Activated CD4-positive, alpha-beta T cell treated with anti-CD3 and anti-CD28 coated beads, Interleukin-2, Interleukin-6, amounts not matched to agents 100 ng/mL and 50 ng/mL, durations not matched to agents 16 hours and 8 hours (primary cell): ENCODE results near the gene MAB21L3.

Experiments used
- DNase-seq: peaks from one replicate; pipeline ENCODE4 v3.0.0-alpha.2; 2020

The MAB21L3 gene

DNA sequence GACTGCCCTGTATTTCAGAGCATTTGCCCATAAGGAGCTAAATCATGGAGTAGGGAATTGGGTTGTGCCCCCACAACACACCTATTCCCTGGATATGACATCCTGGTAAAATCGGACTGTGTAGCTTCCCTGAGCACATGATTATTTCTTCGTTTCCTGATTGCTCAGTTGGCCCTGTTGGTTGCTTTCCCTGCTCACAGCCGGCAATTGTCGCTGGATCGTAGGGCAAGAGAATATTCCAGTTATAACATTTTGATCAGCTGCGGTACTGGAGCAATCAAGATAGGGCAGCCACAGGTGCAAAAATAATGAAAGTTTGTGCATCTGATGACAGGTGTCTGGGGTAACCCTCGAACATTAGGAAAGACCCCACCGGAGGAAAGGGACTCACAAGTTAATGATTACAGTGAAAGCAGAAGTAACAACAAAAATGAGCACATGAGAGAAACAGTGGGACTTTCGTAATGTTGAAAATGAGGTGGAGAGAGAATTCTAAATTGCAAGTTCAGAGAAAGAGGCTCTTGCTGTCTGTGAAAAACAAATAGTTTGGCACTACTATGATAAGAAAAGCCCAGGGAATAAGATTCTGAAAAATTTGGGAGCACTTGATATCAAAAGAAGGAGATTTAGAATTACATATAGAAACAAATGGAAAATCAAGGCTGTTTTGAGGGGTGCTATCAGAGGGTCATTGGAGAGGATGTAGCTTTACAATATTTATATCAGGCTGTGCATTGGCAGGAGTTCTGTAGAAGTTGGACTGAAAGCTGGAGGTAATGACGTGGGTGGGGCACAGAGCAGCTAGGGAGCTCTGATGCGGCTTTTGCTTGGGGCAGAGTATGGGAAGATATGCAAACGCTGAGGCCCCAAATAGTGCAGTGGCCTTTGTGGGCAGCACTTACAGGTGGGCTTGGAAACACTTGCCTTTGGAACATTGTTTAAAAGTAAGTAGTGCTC is at the start of gene MAB21L3:
Gene MAB21L3, plus strand, starts transcription at position 833 of the 957 bp plus-strand sequence. CDS start 1,217 bp downstream, outside the sequence.
- DNase-seq: no peak

- DNase-seq: no peak
Measured at GRCh38 chr1:116062201-116062600, 49.0 kb upstream of the MAB21L3 start.

- no peak for DNase-seq
Measured at GRCh38 chr1:116064616-116065015, 46.6 kb upstream of the MAB21L3 start.

DNA sequence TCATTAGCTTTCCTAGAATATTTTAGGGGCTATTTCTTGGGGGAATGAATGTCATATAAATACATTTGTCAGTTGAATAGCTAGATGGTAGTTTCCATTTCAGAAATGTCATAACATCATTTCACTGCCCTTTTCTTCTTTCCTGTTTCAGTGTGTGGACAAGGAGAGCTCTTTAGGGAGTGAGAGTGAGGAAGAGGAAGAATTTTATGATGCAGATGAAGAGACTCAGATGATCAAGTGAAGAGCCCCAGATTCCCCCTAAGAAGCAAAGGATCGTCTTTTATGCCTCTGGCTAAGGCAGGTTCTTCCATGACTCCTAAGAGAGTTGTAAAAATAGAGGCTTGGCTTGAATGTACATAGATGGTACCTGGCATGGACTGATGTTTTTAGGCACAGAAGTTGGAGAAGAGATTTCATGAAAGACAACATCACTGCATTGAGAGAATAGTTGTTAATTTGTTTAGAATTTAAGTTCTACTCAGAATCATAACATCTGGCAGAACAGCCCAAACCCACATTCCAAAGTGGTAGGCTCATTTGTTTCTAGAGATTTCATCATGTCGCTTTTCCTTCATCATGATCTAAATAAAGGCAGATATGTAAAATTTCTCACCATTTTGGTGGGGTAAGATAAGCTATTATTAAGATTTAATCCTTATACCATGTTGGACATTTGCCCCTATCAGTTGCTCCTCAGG is 44.2 kb upstream of the MAB21L3 start:
- no peak for DNase-seq

DNA sequence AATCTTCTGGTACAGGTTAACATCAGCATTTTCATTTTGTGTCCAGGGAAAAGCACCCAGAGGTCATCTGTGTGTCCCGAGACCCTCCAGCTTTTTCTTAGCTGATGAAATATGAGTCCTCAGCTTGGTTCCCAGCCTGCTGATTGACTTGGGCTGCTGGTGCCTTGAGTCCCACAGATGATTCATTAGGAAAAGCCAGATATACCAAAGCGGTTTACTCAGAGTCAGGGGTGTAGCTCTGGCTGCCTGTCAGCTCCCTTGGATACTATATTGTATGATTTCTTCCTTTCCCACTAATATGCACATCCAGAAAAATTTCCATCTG is 43.7 kb upstream of the MAB21L3 start:
- DNase-seq: no peak

- DNase-seq: no peak
Measured at GRCh38 chr1:116075575-116075974, 35.6 kb upstream of the MAB21L3 start.

DNA sequence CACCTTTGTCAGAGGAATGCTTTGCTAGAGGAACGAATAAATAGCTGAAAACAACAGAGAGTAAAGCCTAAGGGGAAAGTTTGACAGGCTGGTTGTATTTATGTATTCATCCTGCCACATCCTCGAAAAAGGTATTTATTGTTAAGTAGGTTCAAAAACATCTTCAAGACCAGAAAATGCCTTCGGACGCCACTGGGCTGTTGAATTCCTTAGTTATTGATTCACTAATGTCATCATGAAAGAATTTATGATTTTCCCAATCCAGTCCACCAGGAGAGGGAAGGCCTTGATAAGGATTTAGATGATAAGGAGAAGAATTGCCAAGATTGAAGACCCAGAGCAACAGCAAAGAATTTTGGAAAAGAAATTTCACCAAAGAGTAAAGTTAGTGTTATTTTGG is 35.2 kb upstream of the MAB21L3 start:
- no peak for DNase-seq

DNA sequence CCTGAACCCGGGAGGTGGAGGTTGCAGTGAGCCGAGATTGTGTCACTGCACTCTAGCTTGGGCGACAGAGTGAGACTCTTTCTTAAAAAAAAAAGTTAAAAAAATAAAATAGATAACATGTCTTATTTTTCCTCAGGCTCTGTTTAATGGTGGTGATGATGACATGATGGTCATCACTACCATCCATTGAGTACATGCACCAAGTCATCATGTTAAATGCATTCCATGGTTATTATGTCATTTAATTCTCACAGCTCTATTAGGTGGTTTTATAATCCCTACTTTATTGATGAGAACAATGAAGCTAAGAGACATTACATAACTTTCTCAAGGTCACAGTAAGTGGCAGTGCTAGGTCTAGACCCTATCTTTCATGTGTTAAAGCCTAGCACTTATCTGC is 34.4 kb upstream of the MAB21L3 start:
- DNase-seq: no peak

- no peak for DNase-seq
Measured at GRCh38 chr1:116078699-116079223, 32.4 kb upstream of the MAB21L3 start.

GRCh38 chr1:116087628-116088027 is 23.6 kb upstream of the MAB21L3 start:
- DNase-seq: no peak

DNA sequence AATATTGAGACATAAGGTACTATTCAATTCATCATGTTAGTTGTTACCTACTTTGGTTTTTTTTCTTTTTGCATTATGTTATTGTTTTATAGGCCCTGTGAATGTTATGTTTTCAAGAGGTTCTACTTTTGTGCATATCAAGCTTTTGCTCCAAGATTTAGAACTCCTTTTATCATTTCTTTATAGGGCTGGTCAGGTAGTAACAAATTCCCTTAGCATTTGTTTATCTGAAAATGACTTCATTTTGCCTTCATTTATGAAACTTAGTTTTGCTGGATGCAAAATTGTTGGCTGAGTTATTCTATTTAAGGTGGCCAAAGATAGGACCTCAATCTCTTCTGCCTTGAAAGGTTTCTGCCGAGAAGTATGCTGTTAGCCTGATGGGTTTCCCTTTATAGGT is 21.3 kb upstream of the MAB21L3 start:
- no peak for DNase-seq

DNA sequence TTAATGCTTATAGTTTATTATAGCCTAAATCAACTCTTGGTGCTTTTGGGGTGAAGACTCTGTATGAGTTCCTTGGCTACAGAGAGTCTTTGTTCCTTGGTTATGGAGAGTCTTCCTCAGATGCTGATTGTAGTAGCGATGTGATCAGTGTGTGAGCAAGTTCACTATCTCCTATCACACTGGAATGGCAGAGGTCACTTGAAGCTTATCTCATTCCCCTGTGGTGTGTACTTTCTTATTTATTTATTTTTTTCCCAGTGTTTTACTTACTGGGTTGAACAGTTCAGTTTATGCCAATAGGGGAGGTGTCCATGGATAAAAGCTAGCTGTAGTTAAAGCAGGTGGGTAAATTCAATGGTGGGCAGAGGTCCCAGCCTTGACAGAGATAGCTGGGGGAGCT is 20.1 kb upstream of the MAB21L3 start:
- DNase-seq: no peak

GRCh38 chr1:116092752-116093489 is 18.3 kb upstream of the MAB21L3 start:
- no peak for DNase-seq

DNA sequence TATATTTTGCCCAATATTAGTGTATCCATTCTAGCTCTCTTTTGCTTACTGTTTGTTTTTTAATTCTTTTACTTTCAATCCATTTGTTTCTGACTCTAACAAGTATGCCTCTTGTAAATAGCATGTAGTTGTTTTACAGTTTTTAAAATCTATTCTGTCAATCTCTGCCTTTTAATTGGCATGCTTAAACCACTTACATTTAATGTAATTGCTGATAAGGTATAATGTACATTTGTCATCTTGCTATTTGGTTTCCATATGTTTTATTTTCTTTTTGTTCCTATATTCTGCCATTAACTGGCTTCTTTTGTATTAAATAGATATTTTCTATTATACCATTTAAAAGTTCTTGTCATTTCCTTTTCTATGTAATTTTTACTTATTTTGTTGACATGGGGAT is 16.2 kb upstream of the MAB21L3 start:
- no peak for DNase-seq

DNA sequence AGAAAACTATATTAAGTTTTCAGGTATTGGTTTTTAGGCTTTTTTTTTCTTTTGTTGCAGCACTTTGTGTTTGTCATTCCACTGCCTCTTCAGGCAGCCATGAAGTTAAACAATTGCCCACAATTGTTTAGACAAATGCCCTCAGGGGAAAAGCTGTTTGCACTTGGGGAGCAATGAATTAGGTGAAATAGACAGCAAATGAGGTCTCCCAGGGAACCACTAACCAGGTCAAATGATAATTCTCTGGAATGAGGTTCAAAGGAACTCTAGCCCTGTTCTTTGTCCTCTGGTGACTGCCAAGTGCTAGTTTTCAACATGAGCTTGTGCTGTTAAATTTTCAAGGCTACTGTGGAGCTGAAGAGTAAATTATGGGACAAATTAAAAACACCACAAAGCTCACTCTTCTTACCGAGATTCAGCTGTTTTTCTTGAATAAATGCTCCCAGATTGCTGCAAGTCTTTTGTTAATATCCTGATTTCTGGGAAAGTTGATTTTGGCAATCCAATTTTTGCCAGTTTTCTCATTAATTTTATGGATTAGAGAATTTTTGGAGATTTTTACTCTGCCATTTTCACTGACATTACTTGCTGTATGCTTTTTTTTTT is 15.1 kb upstream of the MAB21L3 start:
- no peak for DNase-seq

DNA sequence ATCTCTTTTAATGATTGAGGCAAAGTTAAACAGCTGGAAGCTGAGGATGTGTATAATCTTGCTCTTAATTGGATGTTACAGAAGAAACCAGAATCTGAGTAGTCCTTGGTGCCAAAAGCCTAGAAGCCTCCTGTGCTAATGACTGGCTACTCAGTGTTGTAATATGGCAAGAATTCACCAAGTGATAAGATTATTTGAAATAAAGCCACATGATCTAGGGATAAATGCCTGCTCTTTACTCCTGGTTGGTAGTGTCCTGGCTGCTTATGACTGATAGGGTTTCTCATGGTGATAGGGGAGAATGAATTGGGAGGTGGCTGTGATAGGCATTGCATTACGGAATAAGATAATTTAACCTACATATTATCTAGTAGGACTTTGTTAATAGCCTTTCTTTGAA is 13.6 kb upstream of the MAB21L3 start:
- DNase-seq: no peak

DNA sequence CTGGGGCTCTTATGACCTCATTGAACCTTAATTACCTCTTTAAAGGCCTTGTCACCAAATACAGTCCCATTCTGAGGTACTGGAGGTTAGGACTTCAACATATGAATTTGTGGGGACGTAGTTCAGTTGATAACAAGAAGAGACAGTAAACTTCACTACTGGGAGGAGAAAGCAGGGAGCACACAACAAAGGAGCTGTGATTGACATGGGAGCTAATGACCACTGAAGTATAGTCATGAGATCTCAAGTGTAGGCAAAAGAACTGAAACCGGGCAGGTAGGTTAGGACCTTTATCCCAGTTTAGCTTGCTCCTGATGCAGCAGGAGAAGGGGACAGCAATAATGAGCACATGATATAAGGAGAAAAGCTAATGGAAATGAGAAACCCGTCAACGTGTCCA is 11.8 kb upstream of the MAB21L3 start:
- no peak for DNase-seq

GRCh38 chr1:116099919-116100318 is 11.3 kb upstream of the MAB21L3 start:
- no peak for DNase-seq

DNA sequence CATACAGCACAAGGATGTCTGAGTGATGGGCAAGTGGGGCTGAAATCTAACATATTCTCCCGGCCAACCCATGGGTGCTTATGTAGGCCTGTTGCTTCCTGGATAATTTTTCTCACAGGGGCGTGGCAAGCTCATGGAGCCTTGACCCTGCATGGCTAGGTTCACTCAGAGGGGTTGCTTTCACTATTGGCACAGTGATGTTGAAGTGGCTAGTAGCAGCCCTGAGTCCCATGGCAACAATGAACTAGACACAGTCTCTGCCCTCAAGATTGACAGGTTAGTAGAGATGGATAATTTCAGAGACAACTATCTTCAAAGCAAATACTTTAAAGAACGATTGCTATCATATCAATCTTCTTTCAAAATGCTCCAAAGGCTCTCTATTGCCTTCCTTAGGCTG is 6.5 kb upstream of the MAB21L3 start:
- DNase-seq: no peak

- no peak for DNase-seq
Measured at GRCh38 chr1:116105996-116106395, 5.2 kb upstream of the MAB21L3 start.

DNA sequence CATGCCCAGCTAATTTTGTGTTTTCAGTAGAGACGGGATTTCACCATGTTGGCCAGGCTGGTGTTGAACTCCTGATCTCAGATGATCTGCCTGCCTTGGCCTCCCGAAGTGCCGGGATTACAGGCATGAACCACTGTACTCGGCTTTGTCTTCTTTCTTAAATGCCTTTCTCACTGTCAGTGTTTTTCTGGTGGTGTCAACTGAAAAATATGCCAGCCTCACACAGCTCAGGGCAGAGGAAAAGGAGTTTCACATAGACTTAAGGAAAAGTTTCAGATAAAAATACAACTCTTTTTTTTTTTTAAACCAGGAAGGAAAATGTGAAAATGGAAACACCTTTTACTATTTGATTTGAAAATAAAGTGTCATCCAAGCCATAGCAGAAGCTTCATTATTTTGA is 4.6 kb upstream of the MAB21L3 start:
- no peak for DNase-seq

DNA sequence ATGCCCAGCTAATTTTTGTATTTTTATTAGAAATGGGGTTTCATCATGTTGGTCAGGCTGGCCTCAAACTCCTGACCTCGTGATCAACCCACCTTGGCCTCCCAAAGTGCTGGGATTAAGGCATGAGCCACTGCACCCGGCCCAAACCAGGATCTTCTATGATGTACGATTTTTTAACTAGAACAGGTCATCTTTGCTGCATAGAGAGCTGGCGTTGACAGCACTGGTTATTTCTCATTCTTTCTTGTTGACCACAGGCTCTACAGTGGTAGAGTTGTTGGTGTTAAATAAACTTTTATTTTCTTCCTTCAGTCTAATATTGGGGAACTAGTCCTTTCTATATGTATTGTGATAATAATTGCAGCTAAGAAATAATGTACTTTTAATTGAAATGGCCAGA is 3.8 kb upstream of the MAB21L3 start:
- DNase-seq: no peak

GRCh38 chr1:116111524-116112021 is 374 bp downstream of the MAB21L3 start:
- no peak for DNase-seq
